ENCODE measurements around the gene USP14.

Gene USP14

DNA sequence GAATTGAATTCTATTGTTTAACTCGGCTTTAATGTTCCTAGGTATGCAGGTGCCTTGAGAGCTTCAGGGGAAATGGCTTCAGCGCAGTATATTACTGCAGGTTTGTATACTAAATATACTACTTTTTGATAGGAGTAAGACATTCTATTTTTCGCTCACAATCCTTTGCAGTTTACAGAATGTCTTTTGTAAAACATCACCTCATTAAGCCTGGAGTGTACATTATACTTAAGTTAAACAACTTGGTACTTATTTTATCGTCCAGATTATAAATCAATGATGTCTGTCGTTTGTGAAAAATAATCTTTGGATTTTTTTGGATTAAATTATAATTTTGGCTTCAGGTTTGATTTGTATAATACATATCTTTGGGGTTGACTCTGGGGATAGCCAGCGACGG is 34.4 kb downstream of the USP14 start:
- DNase-seq: no peak
- Histone ChIP-seq H3K4me2 (ENCODE audit: insufficient read depth, low read length) (no peak overlapping the region), H3K4me1 (ENCODE audit: insufficient read depth, low read length) (no peaks in the 10 kb centered on the region), H3K9ac (ENCODE audit: low read depth, low read length) (no peak overlapping the region), H3K27me3 (ENCODE audit: insufficient read depth, low read length, poor library complexity) (no peaks in the 10 kb centered on the region), H3K27ac (ENCODE audit: low read length) (no peak overlapping the region), H3K4me3 (ENCODE audit: low read depth in 1 of 2, low read length in 2 of 2) (no peak overlapping the region), H3K79me2 (ENCODE audit: insufficient read depth, low read length) (peaks cover 71% of the 10 kb centered on the region), H3K36me3 (ENCODE audit: insufficient read depth, low read length) (peaks cover 55% of the 10 kb centered on the region), H4K20me1 (ENCODE audit: insufficient read depth, low read length) (peaks cover 29% of the 10 kb centered on the region; the same call in 1 of the 2 replicates), H3K9me3 (ENCODE audit: insufficient read depth, low read length, severe bottlenecking) (no peaks in the 10 kb centered on the region), H2AFZ (ENCODE audit: low read depth, low read length) (no peak overlapping the region)
- no peak for ATAC-seq (ENCODE audit: insufficient read depth, low read depth)
- TF ChIP-seq, protein P1, sequence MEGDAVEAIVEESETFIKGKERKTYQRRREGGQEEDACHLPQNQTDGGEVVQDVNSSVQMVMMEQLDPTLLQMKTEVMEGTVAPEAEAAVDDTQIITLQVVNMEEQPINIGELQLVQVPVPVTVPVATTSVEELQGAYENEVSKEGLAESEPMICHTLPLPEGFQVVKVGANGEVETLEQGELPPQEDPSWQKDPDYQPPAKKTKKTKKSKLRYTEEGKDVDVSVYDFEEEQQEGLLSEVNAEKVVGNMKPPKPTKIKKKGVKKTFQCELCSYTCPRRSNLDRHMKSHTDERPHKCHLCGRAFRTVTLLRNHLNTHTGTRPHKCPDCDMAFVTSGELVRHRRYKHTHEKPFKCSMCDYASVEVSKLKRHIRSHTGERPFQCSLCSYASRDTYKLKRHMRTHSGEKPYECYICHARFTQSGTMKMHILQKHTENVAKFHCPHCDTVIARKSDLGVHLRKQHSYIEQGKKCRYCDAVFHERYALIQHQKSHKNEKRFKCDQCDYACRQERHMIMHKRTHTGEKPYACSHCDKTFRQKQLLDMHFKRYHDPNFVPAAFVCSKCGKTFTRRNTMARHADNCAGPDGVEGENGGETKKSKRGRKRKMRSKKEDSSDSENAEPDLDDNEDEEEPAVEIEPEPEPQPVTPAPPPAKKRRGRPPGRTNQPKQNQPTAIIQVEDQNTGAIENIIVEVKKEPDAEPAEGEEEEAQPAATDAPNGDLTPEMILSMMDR (IDR thresholded peaks at IDR 0.05; ENCODE audit: borderline replicate concordance, extremely low read depth, low read length, poor library complexity, severe bottlenecking): no peak
- TF ChIP-seq EZH2 (IDR thresholded peaks at IDR 0.05; ENCODE audit: borderline replicate concordance, low read depth, low read length, severe bottlenecking): no peak

DNA sequence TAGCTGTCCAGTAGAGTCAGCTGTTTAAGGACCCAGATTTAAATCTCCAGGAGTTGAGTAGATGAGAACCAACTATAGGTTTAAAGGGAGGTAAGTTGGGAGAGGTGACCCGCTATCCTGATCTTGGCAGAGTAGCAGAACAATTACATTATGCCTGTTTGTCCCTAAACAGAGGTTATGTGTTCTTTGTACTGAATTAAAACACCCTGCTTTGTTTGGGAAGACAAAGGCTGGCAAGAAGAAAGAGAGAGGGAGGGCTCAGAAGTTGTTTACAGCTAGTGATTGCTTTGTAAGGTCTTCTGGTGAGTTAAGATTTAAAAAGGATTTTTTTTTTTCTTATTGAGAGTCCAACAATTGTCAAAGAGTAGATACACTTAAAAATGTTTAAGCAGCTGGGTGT is 37.3 kb downstream of the USP14 start:
- H3K4me3 ChIP-seq (ENCODE audit: low read depth in 1 of 2, low read length in 2 of 2): no peak overlapping the region
- H3K79me2 ChIP-seq (ENCODE audit: insufficient read depth, low read length): peaks cover 45% of the 10 kb centered on the region
- no peak overlapping the region for H2AFZ ChIP-seq (ENCODE audit: low read depth, low read length)
- no peak overlapping the region for H3K9ac ChIP-seq (ENCODE audit: low read depth, low read length)
- no peaks in the 10 kb centered on the region for H3K4me1 ChIP-seq (ENCODE audit: insufficient read depth, low read length)
- DNase-seq (no peak), ATAC-seq (ENCODE audit: insufficient read depth, low read depth) (no peak)
- H3K36me3 ChIP-seq (ENCODE audit: insufficient read depth, low read length): peaks cover 74% of the 10 kb centered on the region
- peaks cover 23% of the 10 kb centered on the region; the same call in 1 of the 2 replicates for H4K20me1 ChIP-seq (ENCODE audit: insufficient read depth, low read length)
- no peak overlapping the region for H3K4me2 ChIP-seq (ENCODE audit: insufficient read depth, low read length)
- no peaks in the 10 kb centered on the region for H3K27me3 ChIP-seq (ENCODE audit: insufficient read depth, low read length, poor library complexity)
- TF ChIP-seq, protein P1 (IDR thresholded peaks at IDR 0.05; ENCODE audit: borderline replicate concordance, extremely low read depth, low read length, poor library complexity, severe bottlenecking): no peak
- no peak for TF ChIP-seq EZH2 (IDR thresholded peaks at IDR 0.05; ENCODE audit: borderline replicate concordance, low read depth, low read length, severe bottlenecking)
- no peaks in the 10 kb centered on the region for H3K9me3 ChIP-seq (ENCODE audit: insufficient read depth, low read length, severe bottlenecking)
- no peak overlapping the region for H3K27ac ChIP-seq (ENCODE audit: low read length)

DNA sequence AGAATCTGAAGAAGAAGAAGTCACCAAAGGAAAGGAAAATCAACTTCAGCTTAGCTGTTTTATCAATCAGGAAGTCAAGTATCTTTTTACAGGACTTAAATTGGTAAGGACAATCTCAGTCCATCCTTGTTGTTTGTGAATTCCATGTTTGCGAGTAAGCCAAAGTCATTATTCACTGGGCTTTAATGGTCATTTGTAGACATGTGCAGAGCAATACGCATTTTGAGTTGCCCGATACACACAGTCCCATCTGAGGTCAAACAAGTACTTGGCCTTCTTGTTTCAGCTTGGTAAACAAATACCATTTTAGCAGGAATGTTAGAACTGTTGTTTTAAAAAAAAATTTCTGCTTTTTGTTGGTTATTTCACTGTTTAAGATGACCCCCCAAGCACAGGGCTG is 40.9 kb downstream of the USP14 start:
- H3K27me3 ChIP-seq (ENCODE audit: insufficient read depth, low read length, poor library complexity): no peaks in the 10 kb centered on the region
- no peak overlapping the region for H3K4me2 ChIP-seq (ENCODE audit: insufficient read depth, low read length)
- H2AFZ ChIP-seq (ENCODE audit: low read depth, low read length): no peak overlapping the region
- peaks cover 10% of the 10 kb centered on the region for H3K79me2 ChIP-seq (ENCODE audit: insufficient read depth, low read length)
- TF ChIP-seq EZH2 (IDR thresholded peaks at IDR 0.05; ENCODE audit: borderline replicate concordance, low read depth, low read length, severe bottlenecking): no peak
- TF ChIP-seq, protein P1 (IDR thresholded peaks at IDR 0.05; ENCODE audit: borderline replicate concordance, extremely low read depth, low read length, poor library complexity, severe bottlenecking): no peak
- H3K4me3 ChIP-seq (ENCODE audit: low read depth in 1 of 2, low read length in 2 of 2): no peak overlapping the region
- H3K9ac ChIP-seq (ENCODE audit: low read depth, low read length): no peak overlapping the region
- no peak for ATAC-seq (ENCODE audit: insufficient read depth, low read depth)
- H3K4me1 ChIP-seq (ENCODE audit: insufficient read depth, low read length): no peaks in the 10 kb centered on the region
- peaks cover 5% of the 10 kb centered on the region; the same call in 1 of the 2 replicates for H4K20me1 ChIP-seq (ENCODE audit: insufficient read depth, low read length)
- H3K9me3 ChIP-seq (ENCODE audit: insufficient read depth, low read length, severe bottlenecking): no peaks in the 10 kb centered on the region
- H3K27ac ChIP-seq (ENCODE audit: low read length): no peak overlapping the region
- H3K36me3 ChIP-seq (ENCODE audit: insufficient read depth, low read length): peaks cover 83% of the 10 kb centered on the region
- no peak for DNase-seq

DNA sequence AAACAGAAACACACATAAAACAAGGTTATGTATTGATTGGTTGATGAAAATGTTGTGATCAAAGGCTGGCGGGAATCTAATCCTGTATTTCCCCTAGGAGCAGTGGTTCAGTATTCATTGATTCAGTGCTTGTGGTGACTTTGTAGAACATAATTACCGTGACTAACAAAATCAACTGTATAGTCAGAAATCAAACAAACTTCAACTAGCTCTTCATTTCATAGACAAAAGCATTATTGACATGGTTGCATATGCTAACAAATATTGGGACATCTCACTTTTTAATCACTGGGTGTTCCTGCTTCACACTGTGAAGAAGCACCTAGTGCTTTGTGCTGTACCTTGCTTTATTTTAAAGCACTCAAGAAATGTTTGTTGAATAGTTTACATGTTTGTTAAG is 41.4 kb downstream of the USP14 start:
- Histone ChIP-seq H2AFZ (ENCODE audit: low read depth, low read length) (no peak overlapping the region), H3K79me2 (ENCODE audit: insufficient read depth, low read length) (peaks cover 7% of the 10 kb centered on the region), H3K36me3 (ENCODE audit: insufficient read depth, low read length) (peaks cover 88% of the 10 kb centered on the region), H3K9ac (ENCODE audit: low read depth, low read length) (no peak overlapping the region), H3K4me3 (ENCODE audit: low read depth in 1 of 2, low read length in 2 of 2) (no peak overlapping the region), H3K4me2 (ENCODE audit: insufficient read depth, low read length) (no peak overlapping the region), H3K27ac (ENCODE audit: low read length) (no peak overlapping the region), H4K20me1 (ENCODE audit: insufficient read depth, low read length) (peaks cover 5% of the 10 kb centered on the region; the same call in 1 of the 2 replicates), H3K27me3 (ENCODE audit: insufficient read depth, low read length, poor library complexity) (no peaks in the 10 kb centered on the region), H3K4me1 (ENCODE audit: insufficient read depth, low read length) (no peaks in the 10 kb centered on the region), H3K9me3 (ENCODE audit: insufficient read depth, low read length, severe bottlenecking) (no peaks in the 10 kb centered on the region)
- TF ChIP-seq, protein P1 (IDR thresholded peaks at IDR 0.05; ENCODE audit: borderline replicate concordance, extremely low read depth, low read length, poor library complexity, severe bottlenecking): no peak
- no peak for TF ChIP-seq EZH2 (IDR thresholded peaks at IDR 0.05; ENCODE audit: borderline replicate concordance, low read depth, low read length, severe bottlenecking)
- no peak for ATAC-seq (ENCODE audit: insufficient read depth, low read depth)
- no peak for DNase-seq

Data from DND-41 (cell line).